IPS DF 4.7 (cell line): Measurements from ENCODE around the gene KRT80.

Experiments used
- DNase-seq: peaks from one replicate; pipeline ENCODE4 v3.0.0-alpha.2; 2013; ENCODE audit warnings: low spot score; ENCODE audit errors: extremely low read depth

Gene KRT80

GRCh38 chr12:52139147-52139546, 52.7 kb downstream of the KRT80 start:
- DNase-seq: no peak

GRCh38 chr12:52137746-52138145, 54.1 kb downstream of the KRT80 start:
- no peak for DNase-seq

- no peak for DNase-seq
These were observed 59.1 kb downstream of the KRT80 start for GRCh38 chr12:52132754-52133161.

GRCh38 chr12:52130711-52131110, 61.1 kb downstream of the KRT80 start:
- no peak for DNase-seq

- no peak for DNase-seq
These were observed 63.9 kb downstream of the KRT80 start for GRCh38 chr12:52127683-52128450.

- no peak for DNase-seq
These were observed 64.9 kb downstream of the KRT80 start for GRCh38 chr12:52126605-52127578.

GRCh38 chr12:52126050-52126604, 65.7 kb downstream of the KRT80 start:
- DNase-seq: no peak

- no peak for DNase-seq
These were observed 66.3 kb downstream of the KRT80 start for GRCh38 chr12:52125476-52125900.

- DNase-seq: no peak
These were observed 68.2 kb downstream of the KRT80 start for GRCh38 chr12:52123487-52124186.

GRCh38 chr12:52122904-52123303, 68.9 kb downstream of the KRT80 start:
- no peak for DNase-seq

GRCh38 chr12:52122540-52122871, 69.3 kb downstream of the KRT80 start:
- DNase-seq: no peak

- no peak for DNase-seq
These were observed 69.8 kb downstream of the KRT80 start for GRCh38 chr12:52121824-52122539.

GRCh38 chr12:52120951-52121823, 70.6 kb downstream of the KRT80 start:
- DNase-seq: no peak

GRCh38 chr12:52119398-52120254, 72.2 kb downstream of the KRT80 start:
- no peak for DNase-seq
